ENCODE data around the gene CEPT1. TPM values are rescaled to one million over a fixed set of nuclear protein-coding genes. Genes with fewer than 3 reads are reported as not detected.

The CEPT1 gene
- polyA plus RNA-seq, 1 of the 3 experiments (the other 2 are of a cell fraction), result 11.6 TPM

- no peaks in the 10 kb centered on the region for H3K79me2 ChIP-seq (ENCODE audit: insufficient read depth)
- ChIA-PET POLR2A (no interaction called here), CTCF (interaction anchor here (0.9 to 1.4 kb wide), 3 partner anchors 14 to 199 kb away, joined by 3 to 4 read pairs (median 4); no protein-coding TSS in a partner anchor)
- H3K4me1 ChIP-seq (ENCODE audit: control insufficient read depth in 1 of 2, insufficient read depth in 2 of 2, low read depth in 1 of 2, low read length in 1 of 2), result no peaks in the 10 kb centered on the region; a peak in 1 of 4 replicates
- H3F3A ChIP-seq (replicated peaks; ENCODE audit: insufficient read depth), result no peaks in the 10 kb centered on the region
- TF ChIP-seq MXI1 (IDR thresholded peaks at IDR 0.05; ENCODE audit: low read depth, low read length) (no peak), MAX (IDR thresholded peaks at IDR 0.05; ENCODE audit: low read depth) (no peak), FOXJ3 (CRISPR knock-in tag; IDR thresholded peaks at IDR 0.05) (no peak), TAF1 (IDR thresholded peaks at IDR 0.05; ENCODE audit: borderline replicate concordance, low read depth, low read length) (no peak), GATA2 (CRISPR knock-in tag; IDR thresholded peaks at IDR 0.05) (no peak), FOXM1 (IDR thresholded peaks at IDR 0.05; ENCODE audit: low read depth) (no peak), PBX3 (IDR thresholded peaks at IDR 0.05) (no peak), CHD2 (IDR thresholded peaks at IDR 0.05; ENCODE audit: low read length, partially characterized antibody) (no peak), FOSL2 (IDR thresholded peaks at IDR 0.05; ENCODE audit: borderline replicate concordance, low read depth) (no peak), YY1 (IDR thresholded peaks at IDR 0.05; ENCODE audit: low read depth) (no peak), RXRA (IDR thresholded peaks at IDR 0.05; ENCODE audit: borderline replicate concordance, low read depth) (no peak), RAD21 (IDR thresholded peaks at IDR 0.05; ENCODE audit: low read length) (no peak)
- no peak overlapping the region for H2AFZ ChIP-seq (ENCODE audit: low read depth)
- no peaks in the 10 kb centered on the region for H3K36me3 ChIP-seq (replicated peaks in 1 of 2; ENCODE audit: control insufficient read depth in 1 of 2, insufficient read depth in 2 of 2, low read length in 1 of 2)
- 74% methylated on average over 3 of the region's 5 CpGs for WGBS (ENCODE audit: low lambda C conversion rate)
- peak; percentile 51 for DNase-seq
- H3K27ac ChIP-seq (ENCODE audit: low read depth in 2 of 2, low read length in 1 of 2), result no peak overlapping the region
- no peaks in the 10 kb centered on the region for H3K9me2 ChIP-seq
- H3K4me3 ChIP-seq (ENCODE audit: low read depth in 2 of 2, low read length in 1 of 2), result no peak overlapping the region
- no peaks in the 10 kb centered on the region for H4K20me1 ChIP-seq (ENCODE audit: insufficient read depth)
- no peaks in the 10 kb centered on the region for H3K27me3 ChIP-seq (ENCODE audit: insufficient read depth)
- no peak overlapping the region for H3K4me2 ChIP-seq
- H3K9ac ChIP-seq, result no peak overlapping the region
- H3K9me3 ChIP-seq, result no peaks in the 10 kb centered on the region
Observed at GRCh38 chr1:111201275-111202090, 61.5 kb downstream of the CEPT1 start.

GRCh38 chr1:111202366-111202706 lies 62.3 kb downstream of the CEPT1 start:
- no peak overlapping the region for H3K27ac ChIP-seq (ENCODE audit: low read depth in 2 of 2, low read length in 1 of 2)
- no peaks in the 10 kb centered on the region for H3K36me3 ChIP-seq (replicated peaks in 1 of 2; ENCODE audit: control insufficient read depth in 1 of 2, insufficient read depth in 2 of 2, low read length in 1 of 2)
- no peak for DNase-seq
- H3F3A ChIP-seq (replicated peaks; ENCODE audit: insufficient read depth), result no peaks in the 10 kb centered on the region
- CTCF ChIA-PET, result interaction anchor here (1.4 kb wide), 1 partner anchor 198 kb away, joined by 4 read pairs; no protein-coding TSS in a partner anchor
- H3K79me2 ChIP-seq (ENCODE audit: insufficient read depth), result no peaks in the 10 kb centered on the region
- no peaks in the 10 kb centered on the region for H3K27me3 ChIP-seq (ENCODE audit: insufficient read depth)
- WGBS (ENCODE audit: low lambda C conversion rate), result 100% methylated on average over 1 of the region's 1 CpG
- no peak overlapping the region for H3K9ac ChIP-seq
- H2AFZ ChIP-seq (ENCODE audit: low read depth), result no peak overlapping the region
- H3K4me3 ChIP-seq (ENCODE audit: low read depth in 2 of 2, low read length in 1 of 2), result no peak overlapping the region
- no peaks in the 10 kb centered on the region for H3K9me2 ChIP-seq
- H3K4me1 ChIP-seq (ENCODE audit: control insufficient read depth in 1 of 2, insufficient read depth in 2 of 2, low read depth in 1 of 2, low read length in 1 of 2), result no peaks in the 10 kb centered on the region; a peak in 1 of 4 replicates
- H3K9me3 ChIP-seq, result no peaks in the 10 kb centered on the region
- H3K4me2 ChIP-seq, result no peak overlapping the region
- POLR2A ChIA-PET, result no interaction called here
- no peaks in the 10 kb centered on the region for H4K20me1 ChIP-seq (ENCODE audit: insufficient read depth)
- TF ChIP-seq FOXM1 (IDR thresholded peaks at IDR 0.05; ENCODE audit: low read depth), result no peak
- no peak for TF ChIP-seq TAF1 (IDR thresholded peaks at IDR 0.05; ENCODE audit: borderline replicate concordance, low read depth, low read length)
- no peak for TF ChIP-seq CHD2 (IDR thresholded peaks at IDR 0.05; ENCODE audit: low read length, partially characterized antibody)
- TF ChIP-seq RAD21 (IDR thresholded peaks at IDR 0.05; ENCODE audit: low read length), result no peak
- TF ChIP-seq EP300 (IDR thresholded peaks at IDR 0.05; ENCODE audit: borderline replicate concordance in 1 of 2, low read depth in 1 of 2, low read length in 1 of 2), result no peak
- no peak for TF ChIP-seq FOXJ3 (CRISPR knock-in tag; IDR thresholded peaks at IDR 0.05)
- no peak for TF ChIP-seq REST (IDR thresholded peaks at IDR 0.05; ENCODE audit: low read depth, low read length)
- no peak for TF ChIP-seq RCOR1 (IDR thresholded peaks at IDR 0.05; ENCODE audit: low read length)
- TF ChIP-seq RFX5 (IDR thresholded peaks at IDR 0.05; ENCODE audit: low read length), result no peak
- TF ChIP-seq MAX (IDR thresholded peaks at IDR 0.05; ENCODE audit: low read depth), result no peak
- TF ChIP-seq YY1 (IDR thresholded peaks at IDR 0.05; ENCODE audit: low read depth), result no peak
- TF ChIP-seq RXRA (IDR thresholded peaks at IDR 0.05; ENCODE audit: borderline replicate concordance, low read depth), result no peak
- TF ChIP-seq SIN3A (IDR thresholded peaks at IDR 0.05; ENCODE audit: borderline replicate concordance, low read depth, low read length), result no peak
- no peak for TF ChIP-seq SMC3 (IDR thresholded peaks at IDR 0.05; ENCODE audit: low read depth, low read length)
- no peak for TF ChIP-seq FOSL2 (IDR thresholded peaks at IDR 0.05; ENCODE audit: borderline replicate concordance, low read depth)
- no peak for TF ChIP-seq MXI1 (IDR thresholded peaks at IDR 0.05; ENCODE audit: low read depth, low read length)
- TF ChIP-seq USF2 (IDR thresholded peaks at IDR 0.05; ENCODE audit: borderline replicate concordance, low read depth, low read length), result no peak
